Neural progenitor cell (in vitro differentiated cells): Measurements from ENCODE around the gene BCLAF1. TPM values are rescaled to one million over a fixed set of nuclear protein-coding genes. Genes with fewer than 3 reads are reported as not detected.

ENCODE experiments used
- DNase-seq: peaks from one replicate; pipeline ENCODE4 v3.0.0-alpha.2; 2016; ENCODE audit warnings: low spot score
- H2AFZ ChIP-seq: fragments of 200-600 bp; sonication (generic); replicated peaks from 2 replicates; pipeline ENCODE4 v1.6.1; 2016; ENCODE audit warnings: antibody characterized with exemption
- H3F3A ChIP-seq: fragments of 200-600 bp; sonication (generic); 2 replicates; pipeline ENCODE4 v1.6.1; 2016; ENCODE audit warnings: antibody characterized with exemption, low read depth
- H3K27ac ChIP-seq: fragments of 200-600 bp; sonication (generic); 2 replicates; pipeline ENCODE4 v1.5.1; 2016; ENCODE audit warnings: mild to moderate bottlenecking
- H3K27me3 ChIP-seq: fragments of 200-600 bp; sonication (generic); 2 replicates; pipeline ENCODE4 v1.6.1; 2016; ENCODE audit warnings: mild to moderate bottlenecking, moderate library complexity
- H3K36me3 ChIP-seq: fragments of 200-600 bp; sonication (generic); 2 replicates; pipeline ENCODE4 v1.5.1; 2016
- H3K4me1 ChIP-seq: fragments of 200-600 bp; sonication (generic); 2 replicates; pipeline ENCODE4 v1.6.1; 2016; ENCODE audit warnings: mixed run types
- H3K4me2 ChIP-seq: fragments of 200-600 bp; sonication (generic); 2 replicates; pipeline ENCODE4 v1.6.1; 2016
- H3K4me3 ChIP-seq: fragments of 200-600 bp; sonication (generic); 2 replicates; pipeline ENCODE4 v1.5.1; 2016
- H3K79me2 ChIP-seq: fragments of 200-600 bp; sonication (generic); 2 replicates; pipeline ENCODE4 v1.6.1; 2016; ENCODE audit warnings: low read depth
- H3K9ac ChIP-seq: fragments of 200-600 bp; sonication (generic); 2 replicates; pipeline ENCODE4 v1.6.1; 2016
- H3K9me3 ChIP-seq: fragments of 200-600 bp; sonication (generic); 2 replicates; pipeline ENCODE4 v1.5.1; 2016; ENCODE audit warnings: low read depth
- H4K20me1 ChIP-seq: fragments of 200-600 bp; sonication (generic); 2 replicates; pipeline ENCODE4 v1.6.1; 2016; ENCODE audit warnings: low read depth
- H3K27ac Mint-ChIP-seq: 3 replicates; pipeline ENCODE4 v1.8.0; 2021; ENCODE audit warnings: mixed read lengths
- H3K27me3 Mint-ChIP-seq: 2 replicates; pipeline ENCODE4 v1.8.0; 2022; ENCODE audit warnings: low read depth, mild to moderate bottlenecking, inconsistent platforms, moderate library complexity, mixed read lengths; ENCODE audit not compliant: insufficient read depth
- H3K36me3 Mint-ChIP-seq: 3 replicates; pipeline ENCODE4 v1.8.0; 2021; ENCODE audit warnings: mixed read lengths
- H3K4me1 Mint-ChIP-seq: 3 replicates; pipeline ENCODE4 v1.8.0; 2021; ENCODE audit warnings: mixed read lengths
- H3K4me3 Mint-ChIP-seq: 3 replicates; pipeline ENCODE4 v1.8.0; 2021; ENCODE audit warnings: mild to moderate bottlenecking, moderate library complexity, mixed read lengths
- H3K9me3 Mint-ChIP-seq: 3 replicates; pipeline ENCODE4 v1.8.0; 2020; ENCODE audit warnings: mixed read lengths
- CTCF ChIP-seq: fragments of 200-600 bp; sonication (generic); IDR thresholded peaks from 2 replicates; pipeline ENCODE4 v1.5.1; 2017; ENCODE audit warnings: antibody characterized with exemption, mild to moderate bottlenecking
- EZH2 ChIP-seq: fragments of 200-600 bp; sonication (generic); IDR thresholded peaks from 2 replicates; pipeline ENCODE4 v1.6.1; 2017; ENCODE audit warnings: antibody characterized with exemption, mild to moderate bottlenecking, moderate library complexity
- EZH2phosphoT487 ChIP-seq: fragments of 200-600 bp; sonication (generic); IDR thresholded peaks from 2 replicates; pipeline ENCODE4 v1.6.1; 2017; ENCODE audit warnings: antibody characterized with exemption
- total RNA-seq: library from RNA; depleted of rRNA; stranded (reverse); fragments of >200 nt; gene quantifications from 2 replicates; pipeline ENCODE4 v1.2.3, GENCODE V29; 2015; ENCODE audit warnings: low replicate concordance

BCLAF1 gene
- total RNA-seq, 1 donor from 2014 or later: 190 TPM

- Histone ChIP-seq H3K27ac (no peak overlapping the region), H3K36me3 (no peaks in the 10 kb centered on the region), H4K20me1 (no peaks in the 10 kb centered on the region), H3K9me3 (no peaks in the 10 kb centered on the region), H2AFZ (no peak overlapping the region), H3F3A (no peaks in the 10 kb centered on the region), H3K4me3 (no peak overlapping the region), H3K4me1 (no peaks in the 10 kb centered on the region), H3K79me2 (no peaks in the 10 kb centered on the region), H3K4me2 (no peak overlapping the region), H3K27me3 (no peaks in the 10 kb centered on the region), H3K9ac (no peak overlapping the region)
- no peaks in the 10 kb centered on the region for H3K9me3 Mint-ChIP-seq
- no peak overlapping the region for H3K27ac Mint-ChIP-seq
- H3K4me3 Mint-ChIP-seq: no peak overlapping the region
- no peaks in the 10 kb centered on the region for H3K4me1 Mint-ChIP-seq
- no peaks in the 10 kb centered on the region for H3K27me3 Mint-ChIP-seq
- H3K36me3 Mint-ChIP-seq: no peaks in the 10 kb centered on the region
- DNase-seq: no peak
- no peak for TF ChIP-seq EZH2phosphoT487
- no peak for TF ChIP-seq CTCF
- TF ChIP-seq EZH2: no peak
These were observed 54.4 kb downstream of the BCLAF1 start for GRCh38 chr6:136235233-136235564.

GRCh38 chr6:136232701-136233100 lies 56.9 kb downstream of the BCLAF1 start:
- Histone ChIP-seq H4K20me1 (no peaks in the 10 kb centered on the region), H3F3A (no peaks in the 10 kb centered on the region), H3K36me3 (no peaks in the 10 kb centered on the region), H3K27ac (no peak overlapping the region), H3K79me2 (no peaks in the 10 kb centered on the region), H3K4me1 (no peaks in the 10 kb centered on the region), H3K27me3 (no peaks in the 10 kb centered on the region), H2AFZ (no peak overlapping the region), H3K4me2 (no peak overlapping the region), H3K9ac (no peak overlapping the region), H3K4me3 (no peak overlapping the region), H3K9me3 (no peaks in the 10 kb centered on the region)
- Mint-ChIP-seq H3K27ac (no peak overlapping the region), H3K9me3 (no peaks in the 10 kb centered on the region), H3K27me3 (no peaks in the 10 kb centered on the region), H3K4me1 (no peaks in the 10 kb centered on the region), H3K4me3 (no peak overlapping the region), H3K36me3 (no peaks in the 10 kb centered on the region)
- DNase-seq: no peak
- TF ChIP-seq CTCF (no peak), EZH2phosphoT487 (no peak), EZH2 (no peak)

DNA sequence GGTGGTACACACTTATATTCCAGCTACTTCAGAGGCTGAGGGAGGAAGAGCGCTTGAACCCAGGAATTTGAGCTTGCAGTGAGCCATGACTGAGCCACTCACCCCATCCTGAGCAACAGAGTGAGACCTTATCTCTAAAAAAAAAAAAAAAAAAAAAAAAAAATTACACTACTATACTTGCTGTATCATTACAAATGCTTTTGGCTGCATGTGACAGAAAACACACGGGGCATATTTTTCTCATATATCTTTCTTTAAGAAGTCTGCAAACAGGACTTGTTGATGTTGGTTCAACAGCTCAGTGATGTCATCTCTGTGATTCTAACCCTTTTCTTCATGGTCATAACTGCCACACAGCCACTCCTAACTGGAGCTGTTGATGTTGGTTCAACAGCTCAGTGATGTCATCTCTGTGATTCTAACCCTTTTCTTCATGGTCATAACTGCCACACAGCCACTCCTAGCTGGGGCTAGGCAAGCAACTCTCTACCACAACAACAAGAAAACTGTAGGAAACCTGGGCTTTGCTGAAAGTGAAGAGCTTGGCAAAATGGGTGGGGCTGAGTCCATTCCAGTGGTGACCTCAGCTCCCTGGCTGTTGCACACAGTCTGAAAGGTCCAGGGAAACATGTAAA lies 59.3 kb downstream of the BCLAF1 start:
- H3K27me3 ChIP-seq: no peaks in the 10 kb centered on the region
- DNase-seq: no peak
- H3K79me2 ChIP-seq: no peaks in the 10 kb centered on the region
- no peaks in the 10 kb centered on the region for H3K36me3 Mint-ChIP-seq
- no peaks in the 10 kb centered on the region for H3K9me3 ChIP-seq
- no peaks in the 10 kb centered on the region for H3K36me3 ChIP-seq
- no peak overlapping the region for H3K9ac ChIP-seq
- no peaks in the 10 kb centered on the region for H3K9me3 Mint-ChIP-seq
- no peak overlapping the region for H3K27ac Mint-ChIP-seq
- H2AFZ ChIP-seq: no peak overlapping the region
- H3K4me3 ChIP-seq: no peak overlapping the region
- H3K27ac ChIP-seq: no peak overlapping the region
- no peak overlapping the region for H3K4me2 ChIP-seq
- H3K27me3 Mint-ChIP-seq: no peaks in the 10 kb centered on the region
- TF ChIP-seq EZH2phosphoT487 (no peak), CTCF (no peak), EZH2 (no peak)
- no peaks in the 10 kb centered on the region for H3F3A ChIP-seq
- no peaks in the 10 kb centered on the region for H3K4me1 Mint-ChIP-seq
- H3K4me1 ChIP-seq: no peaks in the 10 kb centered on the region
- H4K20me1 ChIP-seq: no peaks in the 10 kb centered on the region
- H3K4me3 Mint-ChIP-seq: no peak overlapping the region
